GM12878 (cell line): Measurements from ENCODE around the gene C3orf22. TPM values are rescaled to one million over a fixed set of nuclear protein-coding genes. Genes with fewer than 3 reads are reported as not detected.

Experiments
- ATAC-seq: fragments of 200-7000 bp; cut with Tn5 transposase; 3 replicates; pipeline ENCODE4 v1.9.1; 2020; ENCODE audit warnings: mild to moderate bottlenecking, moderate library complexity
- BruUV-seq: library from RNA; stranded (reverse); fragments of 400-500 nt; replicated peaks from 2 replicates; lab custom pipeline; 2021; lab: Mats Ljungman, UMichigan
- CTCF ChIA-PET: fragments of 300-600 bp; sonication (Branson Sonifier 250); formaldehyde crosslinking; extraction: SDS; loops from one replicate; lab custom pipeline; 2021; ENCODE audit warnings: inconsistent platforms; lab: Yijun Ruan, JAX
- POLR2A ChIA-PET: fragments of 350-600 bp; formaldehyde crosslinking; extraction: SDS; loops from one replicate; lab custom pipeline; 2021; ENCODE audit warnings: inconsistent platforms; lab: Charles Lee
- RAD21 ChIA-PET: fragments of 300-600 bp; sonication (Branson Sonifier 250); formaldehyde crosslinking; loops from one replicate; lab custom pipeline; 2023; ENCODE audit warnings: antibody characterized with exemption; ENCODE audit not compliant: unreplicated experiment; lab: Charles Lee
- SMC1A ChIA-PET: fragments of 300-600 bp; sonication (Branson Sonifier 250); formaldehyde crosslinking; loops from one replicate; lab custom pipeline; 2023; ENCODE audit not compliant: unreplicated experiment, uncharacterized antibody; lab: Charles Lee
- DNase-seq: peaks from one replicate; pipeline ENCODE4 v3.0.0-alpha.2; 2011; ENCODE audit warnings: low read depth, low spot score
- FAIRE-seq: peaks from 3 replicates; lab custom pipeline; 2011; peaks lifted over from hg19 to GRCh38; lab: Jason Lieb, UNC
- H2AFZ ChIP-seq: 2 replicates; pipeline ENCODE4 v1.6.0; 2011; ENCODE audit warnings: low read depth, low read length, control low read depth; ENCODE audit not compliant: control insufficient read depth
- H3K27ac ChIP-seq: 2 replicates; pipeline ENCODE4 v1.5.1; 2011; ENCODE audit warnings: control low read depth; ENCODE audit not compliant: control insufficient read depth, insufficient read depth
- H3K27me3 ChIP-seq, 2 experiments: replicated peaks in 1 of 2; 2 replicates each; pipeline versions ENCODE4 v1.6.0 to v1.6.1; 2011; ENCODE audit warnings: low read length in 1 of 2; ENCODE audit not compliant: control insufficient read depth in 2 of 2, insufficient read depth in 2 of 2
- H3K36me3 ChIP-seq, 2 experiments: 2 replicates each; pipeline ENCODE4 v1.5.1; 2011; ENCODE audit warnings: low read length in 1 of 2; ENCODE audit not compliant: control insufficient read depth in 2 of 2, insufficient read depth in 2 of 2
- H3K4me1 ChIP-seq: 2 replicates; pipeline ENCODE4 v1.6.1; 2011; ENCODE audit warnings: mild to moderate bottlenecking, low read length, moderate library complexity, mixed read lengths; ENCODE audit not compliant: control insufficient read depth, insufficient read depth
- H3K4me2 ChIP-seq: 2 replicates; pipeline ENCODE4 v1.6.0; 2011; ENCODE audit warnings: control low read depth; ENCODE audit not compliant: control insufficient read depth, insufficient read depth
- H3K4me3 ChIP-seq: fragments of 200-600 bp; sonication (generic); 2 replicates; pipeline ENCODE4 v1.5.1; 2016
- H3K79me2 ChIP-seq: 2 replicates; pipeline ENCODE4 v1.6.0; 2011; ENCODE audit warnings: low read length; ENCODE audit not compliant: control insufficient read depth, insufficient read depth
- H3K9ac ChIP-seq: 2 replicates; pipeline ENCODE4 v1.8.0; 2011; ENCODE audit warnings: low read length, control low read depth, mixed read lengths; ENCODE audit not compliant: control insufficient read depth, insufficient read depth
- H3K9me3 ChIP-seq: replicated peaks from 3 replicates; pipeline ENCODE4 v1.5.1; 2011; ENCODE audit warnings: mild to moderate bottlenecking, low read length; ENCODE audit not compliant: control insufficient read depth, insufficient read depth
- H4K20me1 ChIP-seq: 2 replicates; pipeline ENCODE4 v1.6.0; 2011; ENCODE audit not compliant: control insufficient read depth, insufficient read depth
- POLR2AphosphoS2 ChIP-seq: IDR thresholded peaks from 2 replicates; pipeline ENCODE4 v1.6.1; 2011; ENCODE audit warnings: low read depth, mild to moderate bottlenecking, low read length, improper control_type of control experiment, moderate library complexity
- RAD21 ChIP-seq: IDR thresholded peaks from 2 replicates; pipeline ENCODE4 v1.6.1; 2011; ENCODE audit warnings: mild to moderate bottlenecking, low read depth, low read length, moderate library complexity; ENCODE audit not compliant: insufficient read depth
- SMC3 ChIP-seq: IDR thresholded peaks from 2 replicates; pipeline ENCODE4 v1.6.1; 2011; ENCODE audit warnings: low read length, improper control_type of control experiment, borderline replicate concordance
- WGBS: methylation state at CpG from one replicate; pipeline ENCODE4 v1.1.6; 2016; ENCODE audit warnings: low lambda C conversion rate; ENCODE audit not compliant: insufficient replicate concordance, insufficient coverage; ENCODE audit errors: missing lambda C conversion rate; 5-methylcytosine and 5-hydroxymethylcytosine counted together
- in situ Hi-C: fragments of 300-500 bp; cut with MboI; formaldehyde crosslinking; loops from 9 replicates; pipeline ENCODE4 v1.14.3; 2018; ENCODE audit warnings: mixed read lengths
- intact Hi-C: fragments of 100-400 bp; cut with micrococcal nuclease; formaldehyde crosslinking; loops from one replicate; pipeline ENCODE4 v1.14.2; 2022; ENCODE audit not compliant: unreplicated experiment
- polyA plus RNA-seq, 11 experiments: library from polyadenylated mRNA; depleted of rRNA in 4 of 11; unstranded in 6 of 11; stranded (reverse) in 5 of 11; fragments of >200 nt; fragmentation: Nextera tagmentation in 4 of 11; fragmentation: Illumina TruSeq in 1 of 11; extraction: Ambion mirVana in 4 of 11; extraction: Trizol in 1 of 11; gene quantifications; 1 replicate in 1 of 11; 2 replicates in 10 of 11; pipeline versions ENCODE4 v1.2.1 to v1.2.3, GENCODE V29; 2011 to 2016; ENCODE audit warnings: inconsistent platforms in 2 of 11, missing spikeins in 2 of 11, low read depth in 1 of 11
- total RNA-seq, 4 experiments: library from RNA; depleted of rRNA in 3 of 4; stranded (reverse); fragments of >200 nt in 3 of 4; fragmentation: Illumina TruSeq in 1 of 4; extraction: Trizol in 1 of 4; gene quantifications; 2 replicates each; pipeline versions ENCODE4 v1.2.1 to v1.2.3, GENCODE V29; 2013 to 2021
- TF ChIP-seq, protein P1 (sequence below), 3 experiments: IDR thresholded peaks in 2 of 3; conservative IDR thresholded peaks in 1 of 3; 2 replicates each; pipeline ENCODE4 v1.5.1; 2011; ENCODE audit warnings: low read depth in 3 of 3, low read length in 3 of 3, mild to moderate bottlenecking in 3 of 3, control low read depth in 2 of 3, moderate library complexity in 2 of 3, inconsistent platforms in 1 of 3, mixed read lengths in 1 of 3; ENCODE audit not compliant: control insufficient read depth in 2 of 3, insufficient read depth in 1 of 3; ENCODE audit errors: extremely low read depth in 1 of 3

The C3orf22 gene
- total and polyA plus RNA-seq, 10 of the 15 experiments (the other 5 are each of a cell fraction or from before 2014, with no cell fraction given), result not detected

DNA sequence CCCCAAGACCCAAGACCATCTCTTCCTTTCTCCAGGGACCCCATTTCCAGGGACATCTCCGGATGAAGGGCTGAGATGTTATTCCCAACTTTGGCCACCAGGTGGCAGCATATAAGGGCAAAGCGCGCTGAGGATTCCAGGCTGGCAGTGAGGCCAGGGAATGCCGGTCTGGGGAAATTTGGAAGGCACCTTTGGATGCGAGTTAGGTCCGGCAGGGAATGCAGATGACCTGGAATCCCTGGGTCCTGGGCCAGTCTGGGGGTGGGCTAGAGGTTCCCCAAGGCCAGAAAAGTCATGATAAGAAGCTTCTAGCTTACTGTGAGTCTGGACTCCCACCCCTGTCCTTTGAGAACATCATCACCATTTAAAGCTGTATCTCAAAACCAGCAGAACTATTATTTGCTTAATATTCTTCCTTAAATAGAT is 36.4 kb downstream of the C3orf22 start:
- DNase-seq, result no peak

More for the DNA sequence above, 36.4 kb downstream of the C3orf22 start:
- Histone ChIP-seq H3K36me3 (no peaks in the 10 kb centered on the region), H4K20me1 (no peaks in the 10 kb centered on the region), H3K27ac (no peak overlapping the region), H3K9ac (no peak overlapping the region), H3K79me2 (no peaks in the 10 kb centered on the region), H3K27me3 (no peaks in the 10 kb centered on the region; a peak in 1 of 4 replicates), H2AFZ (no peak overlapping the region), H3K4me3 (no peak overlapping the region), H3K9me3 (no peaks in the 10 kb centered on the region), H3K4me2 (no peak overlapping the region), H3K4me1 (no peaks in the 10 kb centered on the region)
- TF ChIP-seq POLR2AphosphoS2, result no peak
- TF ChIP-seq, protein P1, sequence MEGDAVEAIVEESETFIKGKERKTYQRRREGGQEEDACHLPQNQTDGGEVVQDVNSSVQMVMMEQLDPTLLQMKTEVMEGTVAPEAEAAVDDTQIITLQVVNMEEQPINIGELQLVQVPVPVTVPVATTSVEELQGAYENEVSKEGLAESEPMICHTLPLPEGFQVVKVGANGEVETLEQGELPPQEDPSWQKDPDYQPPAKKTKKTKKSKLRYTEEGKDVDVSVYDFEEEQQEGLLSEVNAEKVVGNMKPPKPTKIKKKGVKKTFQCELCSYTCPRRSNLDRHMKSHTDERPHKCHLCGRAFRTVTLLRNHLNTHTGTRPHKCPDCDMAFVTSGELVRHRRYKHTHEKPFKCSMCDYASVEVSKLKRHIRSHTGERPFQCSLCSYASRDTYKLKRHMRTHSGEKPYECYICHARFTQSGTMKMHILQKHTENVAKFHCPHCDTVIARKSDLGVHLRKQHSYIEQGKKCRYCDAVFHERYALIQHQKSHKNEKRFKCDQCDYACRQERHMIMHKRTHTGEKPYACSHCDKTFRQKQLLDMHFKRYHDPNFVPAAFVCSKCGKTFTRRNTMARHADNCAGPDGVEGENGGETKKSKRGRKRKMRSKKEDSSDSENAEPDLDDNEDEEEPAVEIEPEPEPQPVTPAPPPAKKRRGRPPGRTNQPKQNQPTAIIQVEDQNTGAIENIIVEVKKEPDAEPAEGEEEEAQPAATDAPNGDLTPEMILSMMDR (IDR thresholded peaks at IDR 0.05 in 2 of 3, conservative IDR thresholded peaks at IDR 0.05 in 1 of 3; ENCODE audit: control insufficient read depth in 2 of 3, extremely low read depth in 1 of 3, insufficient read depth in 1 of 3, low read depth in 3 of 3, low read length in 3 of 3), result peak; percentile 72 to 89 (median 87)
- TF ChIP-seq SMC3, result peak; percentile 67
- peak; percentile 62 for TF ChIP-seq RAD21
- 1% methylated on average over 6 of the region's 6 CpGs for WGBS
- no TSS peak for BruUV-seq
- CTCF ChIA-PET, result interaction anchor here (0.6 to 2.4 kb wide), 17 partner anchors 8 to 1027 kb away, joined by 3 to 19 read pairs (median 3); no protein-coding TSS in a partner anchor
- peak; percentile 79 for FAIRE-seq
- POLR2A ChIA-PET, result no interaction called here
- intact Hi-C loops (loop anchor here (1.0 kb wide), 2 partner anchors 933 to 1022 kb away; no protein-coding TSS in a partner anchor), in situ Hi-C loops (no loop called here)
- peak; percentile 72 for ATAC-seq
- RAD21 ChIA-PET, result interaction anchor here (0.8 to 0.9 kb wide), 2 partner anchors 11 to 1026 kb away, joined by 3 read pairs; no protein-coding TSS in a partner anchor
- SMC1A ChIA-PET, result interaction anchor here (1.1 to 1.6 kb wide), 2 partner anchors 215 to 1027 kb away, joined by 3 to 4 read pairs; no protein-coding TSS in a partner anchor
